ENCODE results near the gene FUT6. TPM values are rescaled to one million over a fixed set of nuclear protein-coding genes. Genes with fewer than 3 reads are reported as not detected.
"Not testable (repeated sequence)": the region's sequence is repeated elsewhere in the genome, so short reads cannot be mapped to it uniquely, and the experiment has no call there.

Gene FUT6
- total RNA-seq, 4 donors from 2014 or later = 0.74 TPM; not detected in 3

GRCh38 chr19:5865772-5866171, 26.3 kb upstream of the FUT6 start:
- ATAC-seq (ENCODE audit: low FRiP score) (no peak), DNase-seq (ENCODE audit: low spot score) (no peak)
- no peak for TF ChIP-seq CTCF (IDR thresholded peaks at IDR 0.05)

GRCh38 chr19:5864725-5865486, 25.4 kb upstream of the FUT6 start:
- no peak for ATAC-seq (ENCODE audit: low FRiP score)
- no peak for TF ChIP-seq CTCF (IDR thresholded peaks at IDR 0.05)
- DNase-seq (ENCODE audit: low spot score) = no peak

- DNase-seq (ENCODE audit: low spot score) (no peak), ATAC-seq (ENCODE audit: low FRiP score) (no peak)
- TF ChIP-seq CTCF (IDR thresholded peaks at IDR 0.05) = no peak
Measured at GRCh38 chr19:5864013-5864720, 24.7 kb upstream of the FUT6 start.

GRCh38 chr19:5863030-5863665, 23.6 kb upstream of the FUT6 start:
- TF ChIP-seq CTCF (IDR thresholded peaks at IDR 0.05) = no peak
- ATAC-seq (ENCODE audit: low FRiP score) (no peak), DNase-seq (ENCODE audit: low spot score) (no peak)

- ATAC-seq (ENCODE audit: low FRiP score) (no peak), DNase-seq (ENCODE audit: low spot score) (no peak)
- TF ChIP-seq CTCF (IDR thresholded peaks at IDR 0.05) = no peak
Measured at GRCh38 chr19:5857203-5858081, 17.9 kb upstream of the FUT6 start.

- ATAC-seq (ENCODE audit: low FRiP score); DNase-seq (ENCODE audit: low spot score): not testable (repeated sequence)
Measured at GRCh38 chr19:5855151-5855550, 15.6 kb upstream of the FUT6 start.

- DNase-seq (ENCODE audit: low spot score); ATAC-seq (ENCODE audit: low FRiP score): not testable (repeated sequence)
Measured at GRCh38 chr19:5854121-5854520, 14.6 kb upstream of the FUT6 start.

Data from omental fat pad (tissue), 4 donors.